ENCODE results near the gene TRMT61A. TPM values are rescaled to one million over a fixed set of nuclear protein-coding genes. Genes with fewer than 3 reads are reported as not detected.
A peak's percentile ranks its signal among the peaks of the same experiment; 100 is the strongest.

TRMT61A gene
- total and polyA plus RNA-seq, 8 donors, result 3.3 to 16.1 (median 7.6) TPM

- DNase-seq (no peak), ATAC-seq (no peak), FAIRE-seq (no peak)
- no peak overlapping the region for H3K4me3 ChIP-seq
- H3K27ac ChIP-seq, result no peak overlapping the region
- intact Hi-C loops (cut with DNase I), result loop anchor here in 1 of 3 donors (10.0 kb wide), 1 partner anchor 48 kb away; no protein-coding TSS in a partner anchor
- H3K27me3 ChIP-seq, result no peaks in the 10 kb centered on the region
- H3K4me1 ChIP-seq, result no peaks in the 10 kb centered on the region
- peaks cover 6 to 53% (median 9%) of the 10 kb centered on the region in 3 donors for H3K36me3 ChIP-seq
- H3K9me3 ChIP-seq, result no peaks in the 10 kb centered on the region
- TF ChIP-seq CTCF (IDR thresholded peaks at IDR 0.05), result no peak
- 0 to 17% methylated on average over 1 of the region's 1 CpG for WGBS, 2 donors
Measured at GRCh38 chr14:103496776-103497175, 32.2 kb upstream of the TRMT61A start.

DNA sequence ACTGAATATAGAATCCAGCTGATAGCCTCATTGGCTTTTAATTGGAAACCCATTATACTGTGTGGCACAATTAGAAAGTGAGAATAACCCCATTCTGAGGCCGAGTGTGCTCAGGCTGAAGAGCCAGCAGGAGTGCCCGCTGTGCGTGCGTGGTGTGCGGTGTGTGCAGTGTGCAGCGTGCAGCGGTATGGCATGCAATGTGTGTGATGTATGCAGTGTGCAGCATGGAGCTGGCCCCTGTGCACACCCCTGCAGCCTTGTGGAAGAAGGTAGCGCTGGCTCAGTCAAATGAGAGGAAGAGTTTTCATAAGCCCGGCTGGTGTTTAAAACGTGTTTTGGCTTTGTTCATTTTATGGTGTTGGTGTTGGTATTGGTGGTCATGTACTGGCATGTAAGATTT, 29.3 kb upstream of the TRMT61A start:
- no peak for FAIRE-seq
- Histone ChIP-seq H3K4me3 (no peak overlapping the region), H3K36me3 (peaks cover 0 to 57% (median 26%) of the 10 kb centered on the region in 3 donors), H3K4me1 (no peaks in the 10 kb centered on the region), H3K27me3 (no peaks in the 10 kb centered on the region), H3K9me3 (no peaks in the 10 kb centered on the region), H3K27ac (no peak overlapping the region)
- ATAC-seq, result peak; percentile 17 to 32 (median 30)
- DNase-seq, result peak in 1 of 6 donors; percentile 44
- intact Hi-C loops (cut with DNase I), result loop anchor here in 1 of 3 donors (10.0 kb wide), 1 partner anchor 45 kb away; no protein-coding TSS in a partner anchor
- WGBS, 2 donors, result 62 to 65% methylated on average over 10 of the region's 10 CpGs
- no peak for TF ChIP-seq CTCF (IDR thresholded peaks at IDR 0.05)

GRCh38 chr14:103500148-103500990, 28.6 kb upstream of the TRMT61A start:
- ATAC-seq, result peak; percentile 91 to 98 (median 95)
- no peaks in the 10 kb centered on the region for H3K9me3 ChIP-seq
- FAIRE-seq, result no peak
- no peaks in the 10 kb centered on the region for H3K27me3 ChIP-seq
- H3K27ac ChIP-seq, result no peak overlapping the region
- no peaks in the 10 kb centered on the region for H3K4me1 ChIP-seq
- peaks cover 0 to 58% (median 24%) of the 10 kb centered on the region in 3 donors for H3K36me3 ChIP-seq
- 37 to 45% methylated on average over 17 of the region's 17 CpGs for WGBS, 2 donors
- no peak overlapping the region for H3K4me3 ChIP-seq
- peak; percentile 83 to 92 (median 88) for TF ChIP-seq CTCF (IDR thresholded peaks at IDR 0.05)
- peak; percentile 72 to 95 (median 88) for DNase-seq
- intact Hi-C loops (cut with DNase I), result no loop called here

DNA sequence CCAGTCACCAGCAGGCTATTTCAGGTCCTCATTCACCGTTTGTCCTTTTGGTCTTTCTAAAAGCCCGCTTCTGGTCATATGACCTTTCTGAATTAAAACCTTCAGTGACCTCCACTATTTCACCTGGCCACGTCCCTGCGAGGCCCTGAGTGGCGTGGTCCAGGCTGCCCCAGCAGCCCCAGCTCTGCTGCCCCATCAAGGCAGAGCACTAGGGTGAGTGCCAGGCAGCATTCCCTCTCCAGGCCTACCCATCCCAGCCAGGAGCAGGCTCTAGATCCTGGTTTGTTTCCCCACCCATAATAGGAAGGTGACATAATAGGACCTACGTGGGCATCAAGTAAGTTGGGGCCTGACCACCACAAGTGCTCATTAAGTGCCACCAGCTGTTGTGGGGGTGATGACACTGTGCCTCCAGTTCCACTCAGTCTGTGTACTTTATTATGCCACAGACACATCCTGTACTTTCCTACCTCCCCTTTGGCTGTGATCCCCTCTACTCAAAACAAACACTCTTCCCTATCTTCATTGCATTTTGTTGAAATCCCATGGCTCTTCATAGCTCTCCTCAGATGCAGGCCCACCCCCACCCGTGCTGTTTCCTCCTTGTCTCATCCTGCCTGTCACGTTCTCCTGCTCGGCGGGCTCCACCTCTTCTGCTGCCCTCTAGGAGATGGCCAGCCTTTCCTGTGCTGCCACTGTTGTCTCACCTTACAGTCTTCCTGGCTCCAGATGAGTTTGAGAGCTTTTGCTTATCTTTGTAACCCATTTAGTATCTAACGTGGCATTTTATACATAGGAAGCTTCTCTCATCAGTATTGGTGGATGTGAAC, 27.7 kb upstream of the TRMT61A start:
- DNase-seq, result peak in 1 of 6 donors; percentile 46
- WGBS, 2 donors, result 83 to 89% methylated on average over 11 of the region's 11 CpGs

More for the DNA sequence above, 27.7 kb upstream of the TRMT61A start:
- no peak for FAIRE-seq
- no peaks in the 10 kb centered on the region for H3K27me3 ChIP-seq
- H3K36me3 ChIP-seq, result peaks cover 0 to 52% (median 20%) of the 10 kb centered on the region in 3 donors
- ATAC-seq, result peak in 2 of 4 donors; percentile 5 to 8
- no peak for TF ChIP-seq CTCF (IDR thresholded peaks at IDR 0.05)
- intact Hi-C loops (cut with DNase I), result no loop called here
- no peak overlapping the region for H3K4me3 ChIP-seq
- H3K27ac ChIP-seq, result no peak overlapping the region
- no peaks in the 10 kb centered on the region for H3K4me1 ChIP-seq
- no peaks in the 10 kb centered on the region for H3K9me3 ChIP-seq

Data from pancreas (tissue), 10 donors.